ENCODE data around the gene PBXIP1. TPM values are rescaled to one million over a fixed set of nuclear protein-coding genes. Genes with fewer than 3 reads are reported as not detected.

Gene PBXIP1
- total RNA-seq, 1 experiment from 2014 or later: 51.0 TPM

GRCh38 chr1:154895798-154896197 is 60.1 kb downstream of the PBXIP1 start:
- DNase-seq (ENCODE audit: low spot score): no peak

Other genes with a start within 250 kb of the PBXIP1 start
- gene KCNN3, start 85.8 kb downstream of the PBXIP1 start, total RNA-seq (2014; rRNA removed; shearing (Covaris generic)): 0.10 and 0.36 TPM in 2 replicates
- gene PMVK, start 19.4 kb downstream of the PBXIP1 start, total RNA-seq (2014; rRNA removed; shearing (Covaris generic)): 13.9 and 14.3 TPM in 2 replicates
- gene PYGO2, start 5.7 kb upstream of the PBXIP1 start, total RNA-seq (2014; rRNA removed; shearing (Covaris generic)): 27.1 and 27.5 TPM in 2 replicates
- 292 and 357 TPM in 2 replicates for gene SHC1, start 14.6 kb upstream of the PBXIP1 start, total RNA-seq (2014; rRNA removed; shearing (Covaris generic))
- gene CKS1B, start 18.6 kb upstream of the PBXIP1 start, total RNA-seq (2014; rRNA removed; shearing (Covaris generic)): 312 and 369 TPM in 2 replicates
- 63.5 and 65.9 TPM in 2 replicates for gene FLAD1, start 27.2 kb upstream of the PBXIP1 start, total RNA-seq (2014; rRNA removed; shearing (Covaris generic))
- gene LENEP, start 37.5 kb upstream of the PBXIP1 start, total RNA-seq (2014; rRNA removed; shearing (Covaris generic)): not detected in 2 replicates
- gene ZBTB7B, start 46.7 kb upstream of the PBXIP1 start, total RNA-seq (2014; rRNA removed; shearing (Covaris generic)): 27.3 and 29.5 TPM in 2 replicates
- 0.90 TPM in 1 of 2 replicates, not detected in the other for gene DCST2, start 77.7 kb upstream of the PBXIP1 start, total RNA-seq (2014; rRNA removed; shearing (Covaris generic))
- not detected in 2 replicates for gene DCST1, start 77.7 kb upstream of the PBXIP1 start, total RNA-seq (2014; rRNA removed; shearing (Covaris generic))
- gene ADAM15, start 95.2 kb upstream of the PBXIP1 start, total RNA-seq (2014; rRNA removed; shearing (Covaris generic)): 144 and 154 TPM in 2 replicates
- gene EFNA4, start 107.6 kb upstream of the PBXIP1 start, total RNA-seq (2014; rRNA removed; shearing (Covaris generic)): 20.3 and 21.7 TPM in 2 replicates
- gene EFNA3, start 122.7 kb upstream of the PBXIP1 start, total RNA-seq (2014; rRNA removed; shearing (Covaris generic)): 1.5 and 2.5 TPM in 2 replicates
- 17.0 and 17.9 TPM in 2 replicates for gene EFNA1, start 171.8 kb upstream of the PBXIP1 start, total RNA-seq (2014; rRNA removed; shearing (Covaris generic))
- 30.4 and 39.8 TPM in 2 replicates for gene SLC50A1, start 179.8 kb upstream of the PBXIP1 start, total RNA-seq (2014; rRNA removed; shearing (Covaris generic))
- gene DPM3, start 184.4 kb upstream of the PBXIP1 start, total RNA-seq (2014; rRNA removed; shearing (Covaris generic)): 37.4 and 116 TPM in 2 replicates
- 122 and 126 TPM in 2 replicates for gene KRTCAP2, start 217.2 kb upstream of the PBXIP1 start, total RNA-seq (2014; rRNA removed; shearing (Covaris generic))
- gene TRIM46, start 217.8 kb upstream of the PBXIP1 start, total RNA-seq (2014; rRNA removed; shearing (Covaris generic)): 1.1 and 3.4 TPM in 2 replicates

Data from A172 (cell line).